ENCODE results near the gene DCTN3.

- TF ChIP-seq POLR2A (IDR thresholded peaks at IDR 0.05) (no peak), CTCF (IDR thresholded peaks at IDR 0.05) (peak; percentile 50 to 72 (median 60))
Observed at GRCh38 chr9:34664281-34665066, 44.2 kb upstream of the DCTN3 start.
